NB4 (cell line): ENCODE data around the gene SOX6.

Experiments
- MAX ChIP-seq: IDR thresholded peaks from 2 replicates; pipeline ENCODE4 v1.6.1; 2011; ENCODE audit warnings: low read depth, low read length
- MYC ChIP-seq: IDR thresholded peaks from 2 replicates; pipeline ENCODE4 v1.6.1; 2011; ENCODE audit warnings: low read depth, low read length
- POLR2A ChIP-seq: IDR thresholded peaks from 2 replicates; pipeline ENCODE4 v1.6.1; 2011; ENCODE audit warnings: mild to moderate bottlenecking; ENCODE audit not compliant: insufficient read length; ENCODE audit errors: extremely low read depth
- TF ChIP-seq, protein P1 (sequence below): IDR thresholded peaks from one replicate; pipeline ENCODE4 v1.5.1; 2012; ENCODE audit warnings: low read depth, low read length

DNA sequence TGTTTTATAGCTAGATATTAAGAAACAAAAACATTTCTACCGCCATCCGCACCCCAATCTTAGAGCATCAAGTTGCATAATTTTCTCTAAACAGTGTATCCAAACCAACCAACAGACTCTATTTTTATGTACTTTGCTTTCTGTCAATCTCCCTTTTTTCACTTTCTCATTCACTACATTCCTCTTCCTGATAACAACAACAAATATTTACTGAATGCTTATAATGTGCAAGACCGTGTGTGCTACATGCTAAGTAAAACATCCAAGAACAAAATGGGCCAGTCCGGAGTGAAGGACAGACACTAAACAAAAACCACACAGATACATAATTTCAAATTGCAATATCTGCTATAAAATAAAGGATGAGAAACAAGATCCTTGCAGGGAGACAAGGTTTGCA, 38.6 kb upstream of the SOX6 start:
- TF ChIP-seq MAX (no peak), POLR2A (no peak), MYC (no peak)
- TF ChIP-seq, protein P1, sequence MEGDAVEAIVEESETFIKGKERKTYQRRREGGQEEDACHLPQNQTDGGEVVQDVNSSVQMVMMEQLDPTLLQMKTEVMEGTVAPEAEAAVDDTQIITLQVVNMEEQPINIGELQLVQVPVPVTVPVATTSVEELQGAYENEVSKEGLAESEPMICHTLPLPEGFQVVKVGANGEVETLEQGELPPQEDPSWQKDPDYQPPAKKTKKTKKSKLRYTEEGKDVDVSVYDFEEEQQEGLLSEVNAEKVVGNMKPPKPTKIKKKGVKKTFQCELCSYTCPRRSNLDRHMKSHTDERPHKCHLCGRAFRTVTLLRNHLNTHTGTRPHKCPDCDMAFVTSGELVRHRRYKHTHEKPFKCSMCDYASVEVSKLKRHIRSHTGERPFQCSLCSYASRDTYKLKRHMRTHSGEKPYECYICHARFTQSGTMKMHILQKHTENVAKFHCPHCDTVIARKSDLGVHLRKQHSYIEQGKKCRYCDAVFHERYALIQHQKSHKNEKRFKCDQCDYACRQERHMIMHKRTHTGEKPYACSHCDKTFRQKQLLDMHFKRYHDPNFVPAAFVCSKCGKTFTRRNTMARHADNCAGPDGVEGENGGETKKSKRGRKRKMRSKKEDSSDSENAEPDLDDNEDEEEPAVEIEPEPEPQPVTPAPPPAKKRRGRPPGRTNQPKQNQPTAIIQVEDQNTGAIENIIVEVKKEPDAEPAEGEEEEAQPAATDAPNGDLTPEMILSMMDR: no peak
